Rectal smooth muscle tissue (tissue), 1 donor: Measurements from ENCODE around the gene SERPINI2.

Experiments
- H3K27ac ChIP-seq: one replicate; pipeline ENCODE4 v1.7.0; 2013; ENCODE audit warnings: low read depth, low read length, inconsistent platforms
- H3K27me3 ChIP-seq: one replicate; pipeline ENCODE4 v1.7.0; 2013; ENCODE audit warnings: low read length; ENCODE audit not compliant: control insufficient read depth, insufficient read depth
- H3K36me3 ChIP-seq: one replicate; pipeline ENCODE4 v1.7.0; 2013; ENCODE audit warnings: low read length; ENCODE audit not compliant: control insufficient read depth, insufficient read depth
- H3K4me1 ChIP-seq: one replicate; pipeline ENCODE4 v1.7.0; 2013; ENCODE audit warnings: low read length; ENCODE audit not compliant: control insufficient read depth, insufficient read depth
- H3K4me3 ChIP-seq: one replicate; pipeline ENCODE4 v1.7.0; 2013; ENCODE audit warnings: low read length
- H3K9ac ChIP-seq: one replicate; pipeline ENCODE4 v1.7.0; 2013; ENCODE audit warnings: low read length

SERPINI2 gene, protein sequence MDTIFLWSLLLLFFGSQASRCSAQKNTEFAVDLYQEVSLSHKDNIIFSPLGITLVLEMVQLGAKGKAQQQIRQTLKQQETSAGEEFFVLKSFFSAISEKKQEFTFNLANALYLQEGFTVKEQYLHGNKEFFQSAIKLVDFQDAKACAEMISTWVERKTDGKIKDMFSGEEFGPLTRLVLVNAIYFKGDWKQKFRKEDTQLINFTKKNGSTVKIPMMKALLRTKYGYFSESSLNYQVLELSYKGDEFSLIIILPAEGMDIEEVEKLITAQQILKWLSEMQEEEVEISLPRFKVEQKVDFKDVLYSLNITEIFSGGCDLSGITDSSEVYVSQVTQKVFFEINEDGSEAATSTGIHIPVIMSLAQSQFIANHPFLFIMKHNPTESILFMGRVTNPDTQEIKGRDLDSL

DNA sequence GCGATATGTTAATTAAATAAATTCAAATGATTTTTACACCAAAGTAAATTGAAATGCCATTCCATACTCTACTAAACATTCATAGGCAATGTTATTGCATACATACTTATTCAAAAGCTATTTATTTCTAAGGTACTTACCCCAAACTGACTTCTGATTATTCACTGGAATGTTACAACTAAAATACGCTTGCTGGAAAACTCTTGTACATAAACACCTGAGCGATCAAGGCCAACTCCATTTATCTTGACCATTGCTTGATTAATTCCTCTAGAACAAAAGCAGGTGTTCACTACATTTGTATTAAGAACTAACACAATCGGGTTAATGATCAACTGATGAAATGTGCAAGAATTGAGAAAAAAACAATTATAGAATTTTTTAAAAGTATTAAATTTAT lies at the start of gene SERPINI2:
Gene SERPINI2, minus strand, starts transcription at position 180 of the 400 bp plus-strand sequence. CDS start 2,208 bp downstream, outside the sequence.
- no peaks in the 10 kb centered on the region for H3K36me3 ChIP-seq
- no peak within 1 kb of the TSS for H3K4me3 ChIP-seq
- no peak within 1 kb of the TSS for H3K27ac ChIP-seq
- H3K9ac ChIP-seq = no peak within 1 kb of the TSS
- no peaks in the 10 kb centered on the region for H3K4me1 ChIP-seq
- H3K27me3 ChIP-seq = no peaks in the 10 kb centered on the region

DNA sequence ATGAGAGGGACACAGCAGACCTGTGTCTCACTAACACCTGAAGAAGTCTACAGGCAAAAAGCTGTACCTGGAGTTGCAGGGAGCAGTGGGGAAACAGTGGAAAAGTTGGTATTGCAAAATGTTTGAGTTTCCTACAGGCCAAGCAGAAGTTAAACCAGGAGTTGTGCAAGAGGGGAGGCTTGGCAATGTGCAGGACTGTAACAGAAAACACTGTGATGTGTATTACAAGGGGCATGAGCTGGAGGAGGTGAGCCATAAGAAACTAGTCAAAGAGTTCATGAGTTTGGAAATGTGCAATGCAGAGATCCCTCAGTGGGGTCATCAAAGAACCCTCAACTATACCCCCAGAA lies 47.1 kb upstream of the SERPINI2 start:
- H3K27ac ChIP-seq = no peak overlapping the region
- no peaks in the 10 kb centered on the region for H3K4me1 ChIP-seq
- H3K9ac ChIP-seq = no peak overlapping the region
- H3K27me3 ChIP-seq = no peaks in the 10 kb centered on the region
- no peak overlapping the region for H3K4me3 ChIP-seq
- H3K36me3 ChIP-seq = no peaks in the 10 kb centered on the region

DNA sequence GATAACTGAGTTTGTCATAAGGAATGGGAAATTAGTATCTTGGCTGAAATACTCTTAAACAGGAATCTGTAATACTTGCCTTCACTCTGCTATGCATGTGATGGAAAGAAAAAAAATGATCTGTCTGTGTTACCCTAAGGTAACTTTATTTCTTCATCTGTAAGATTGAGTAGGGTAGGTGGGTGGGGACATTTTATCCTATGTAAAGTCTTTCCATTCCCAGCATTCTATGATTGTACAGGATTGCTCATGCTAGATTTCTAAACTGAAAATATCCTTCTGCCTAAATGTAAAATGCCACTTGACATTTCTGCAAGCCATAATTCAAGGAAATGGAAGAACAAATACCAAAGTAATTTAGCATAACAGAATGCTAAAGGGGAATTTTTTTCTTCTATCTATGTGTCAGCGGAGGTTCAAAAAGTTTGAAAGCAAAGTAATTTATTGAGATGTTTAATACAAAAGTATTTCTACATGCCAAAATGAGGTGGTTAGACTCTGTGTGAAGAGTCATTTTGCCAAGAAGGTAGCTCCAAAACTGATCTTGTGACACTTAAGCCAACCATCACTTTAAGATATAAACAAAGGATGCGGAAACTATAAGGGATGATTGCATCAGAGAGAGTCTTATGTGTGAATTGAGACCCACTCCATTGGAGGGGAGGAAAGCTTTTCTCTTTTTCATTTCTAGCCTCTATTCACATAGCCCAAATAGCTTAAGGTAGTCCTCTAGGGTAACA lies 46.6 kb upstream of the SERPINI2 start:
- Histone ChIP-seq H3K4me1 (no peaks in the 10 kb centered on the region), H3K27me3 (no peaks in the 10 kb centered on the region), H3K36me3 (no peaks in the 10 kb centered on the region), H3K9ac (no peak overlapping the region), H3K4me3 (no peak overlapping the region), H3K27ac (no peak overlapping the region)

DNA sequence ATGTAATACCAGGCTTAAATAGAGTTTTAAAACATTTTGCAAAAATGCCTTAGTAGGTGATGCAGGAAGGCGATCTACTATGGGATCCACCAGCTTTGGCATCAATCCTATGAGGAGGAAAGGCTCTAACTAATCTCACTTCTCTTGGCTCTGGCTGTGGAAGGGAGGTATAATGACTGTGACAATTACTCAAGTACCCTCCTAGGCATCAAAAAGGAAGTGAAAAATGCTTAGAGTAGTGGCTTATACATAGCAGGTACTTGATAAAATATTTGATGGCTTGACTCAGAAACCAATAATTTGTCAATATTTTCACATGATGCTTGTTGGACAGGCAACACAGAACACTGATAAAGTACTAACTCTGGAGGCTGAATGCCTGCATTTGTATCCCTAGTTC lies 34.1 kb upstream of the SERPINI2 start:
- H3K27ac ChIP-seq = no peak overlapping the region
- no peak overlapping the region for H3K9ac ChIP-seq
- no peak overlapping the region for H3K4me3 ChIP-seq
- no peaks in the 10 kb centered on the region for H3K27me3 ChIP-seq
- no peaks in the 10 kb centered on the region for H3K4me1 ChIP-seq
- H3K36me3 ChIP-seq = no peaks in the 10 kb centered on the region

DNA sequence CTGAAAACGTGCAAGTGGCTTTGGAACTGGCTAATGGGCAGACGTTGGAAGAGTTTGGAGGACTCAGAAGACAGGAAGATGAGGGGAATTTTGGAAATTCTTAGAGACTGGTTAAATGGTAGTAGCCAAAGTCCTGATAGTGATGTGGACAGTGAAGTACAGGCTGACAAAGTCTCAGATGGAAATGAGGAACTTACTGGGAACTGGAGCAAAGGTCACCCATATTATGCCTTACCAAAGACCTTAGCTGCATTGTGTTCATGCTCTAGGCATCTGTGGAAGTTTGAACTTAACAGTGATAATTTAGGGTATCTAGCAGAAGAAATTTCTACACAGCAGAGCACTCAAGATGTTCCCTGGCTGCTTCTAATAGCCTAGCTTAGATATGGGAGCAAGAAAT lies 28.6 kb upstream of the SERPINI2 start:
- no peak overlapping the region for H3K4me3 ChIP-seq
- H3K27ac ChIP-seq = no peak overlapping the region
- no peaks in the 10 kb centered on the region for H3K4me1 ChIP-seq
- H3K9ac ChIP-seq = no peak overlapping the region
- no peaks in the 10 kb centered on the region for H3K36me3 ChIP-seq
- no peaks in the 10 kb centered on the region for H3K27me3 ChIP-seq

DNA sequence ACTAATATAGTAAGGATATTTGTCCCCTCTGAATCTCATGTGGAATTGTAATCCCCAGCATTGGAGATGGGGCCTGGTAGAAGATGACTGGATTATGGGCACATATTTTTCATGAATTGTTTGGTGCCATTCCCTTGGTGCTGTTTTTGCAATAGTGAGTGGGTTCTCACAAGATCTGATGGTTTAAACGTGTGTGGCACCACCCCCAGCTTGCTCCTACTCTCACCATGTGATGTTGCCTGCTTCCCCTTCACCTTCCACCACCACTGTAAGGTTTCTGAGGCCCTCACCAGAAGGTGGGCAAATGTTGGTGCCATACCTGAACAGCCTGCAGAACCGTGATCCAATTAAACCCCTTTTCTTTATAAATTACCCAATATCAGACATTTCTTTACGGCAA lies 28.1 kb upstream of the SERPINI2 start:
- no peak overlapping the region for H3K4me3 ChIP-seq

DNA sequence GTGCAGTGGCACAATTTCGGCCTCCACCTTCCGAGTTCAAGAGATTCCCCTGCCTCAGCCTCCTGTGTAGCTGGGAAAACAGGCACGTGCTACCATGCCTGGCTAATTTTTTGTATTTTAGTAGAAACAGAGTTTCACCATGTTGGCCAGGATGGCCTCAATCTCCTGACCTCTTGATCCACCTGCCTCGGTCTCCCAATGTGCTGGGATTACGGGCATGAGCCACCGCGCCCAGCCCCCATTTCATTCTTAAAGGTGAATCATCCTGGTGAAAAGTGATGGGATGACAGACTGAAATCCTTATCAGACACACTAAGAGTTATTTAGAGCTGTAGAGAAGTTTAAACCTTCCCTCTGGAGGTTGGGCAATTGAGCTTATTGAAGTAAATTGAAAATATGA lies 24.1 kb upstream of the SERPINI2 start:
- Histone ChIP-seq H3K27ac (no peak overlapping the region), H3K36me3 (no peaks in the 10 kb centered on the region), H3K27me3 (no peaks in the 10 kb centered on the region), H3K4me1 (no peaks in the 10 kb centered on the region), H3K4me3 (no peak overlapping the region), H3K9ac (no peak overlapping the region)

More for the DNA sequence above, 28.1 kb upstream of the SERPINI2 start:
- H3K4me1 ChIP-seq = no peaks in the 10 kb centered on the region
- H3K27ac ChIP-seq = no peak overlapping the region
- no peak overlapping the region for H3K9ac ChIP-seq
- no peaks in the 10 kb centered on the region for H3K36me3 ChIP-seq
- H3K27me3 ChIP-seq = no peaks in the 10 kb centered on the region

DNA sequence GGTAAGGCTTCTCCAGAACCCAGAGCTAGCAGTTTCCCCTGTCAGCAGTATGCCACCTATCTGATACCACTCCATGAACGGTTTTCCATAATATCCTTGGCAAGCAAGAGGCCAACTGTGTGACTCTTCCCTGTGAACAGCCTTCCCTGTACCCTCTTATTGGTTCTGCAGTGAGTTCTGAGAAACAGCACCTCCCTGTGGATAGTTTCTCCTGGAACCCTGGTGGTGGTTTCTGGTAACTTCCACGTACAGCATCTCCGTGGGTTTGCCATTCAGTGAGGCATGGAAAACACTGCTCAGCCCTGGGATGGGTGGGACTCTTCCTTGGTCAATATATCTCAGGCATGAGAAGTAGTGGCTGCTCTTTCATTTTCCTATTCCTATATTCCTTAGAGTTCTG lies 19.4 kb upstream of the SERPINI2 start:
- Histone ChIP-seq H3K4me1 (no peaks in the 10 kb centered on the region), H3K9ac (no peak overlapping the region), H3K27ac (no peak overlapping the region), H3K36me3 (no peaks in the 10 kb centered on the region), H3K4me3 (no peak overlapping the region), H3K27me3 (no peaks in the 10 kb centered on the region)

DNA sequence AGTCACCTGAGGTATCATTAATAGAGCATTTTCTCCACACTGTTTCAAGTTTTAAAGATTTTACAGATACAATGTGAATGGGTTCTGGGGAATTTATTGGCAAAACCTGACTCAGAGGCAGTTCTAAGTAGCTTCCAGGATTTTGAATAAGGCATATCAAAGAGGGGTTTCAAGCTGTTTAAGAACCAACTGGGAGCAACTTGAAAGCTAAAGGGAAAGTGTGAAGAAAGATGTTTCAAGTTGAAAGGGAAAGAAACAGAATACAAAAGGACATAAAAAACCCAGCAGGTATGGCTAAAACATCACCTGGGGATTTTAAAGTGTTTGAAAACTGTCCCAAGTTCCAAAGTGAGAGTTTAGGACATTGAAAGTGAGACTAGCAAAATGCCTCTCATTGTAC lies 17.8 kb upstream of the SERPINI2 start:
- Histone ChIP-seq H3K4me3 (no peak overlapping the region), H3K27me3 (no peaks in the 10 kb centered on the region), H3K36me3 (no peaks in the 10 kb centered on the region), H3K9ac (no peak overlapping the region), H3K4me1 (no peaks in the 10 kb centered on the region), H3K27ac (no peak overlapping the region)

DNA sequence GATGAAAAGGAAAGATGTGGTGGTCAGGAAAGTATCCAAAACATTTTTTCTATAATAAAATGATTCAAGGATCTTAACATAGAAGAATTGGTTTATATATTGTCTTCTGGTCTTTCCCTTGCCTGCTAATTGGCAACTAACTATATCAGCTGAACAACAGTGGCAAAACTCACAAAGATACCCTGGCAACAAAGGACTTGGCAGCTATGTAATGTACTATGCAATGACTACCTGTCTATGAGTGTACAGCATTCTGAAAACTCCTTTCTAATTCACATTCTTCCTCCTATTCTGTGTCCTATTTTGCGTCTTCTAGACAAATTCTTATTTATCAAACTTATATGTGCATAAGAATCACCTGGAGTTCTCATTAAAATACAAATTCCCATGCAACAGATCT lies 15.7 kb upstream of the SERPINI2 start:
- H3K4me3 ChIP-seq = no peak overlapping the region

DNA sequence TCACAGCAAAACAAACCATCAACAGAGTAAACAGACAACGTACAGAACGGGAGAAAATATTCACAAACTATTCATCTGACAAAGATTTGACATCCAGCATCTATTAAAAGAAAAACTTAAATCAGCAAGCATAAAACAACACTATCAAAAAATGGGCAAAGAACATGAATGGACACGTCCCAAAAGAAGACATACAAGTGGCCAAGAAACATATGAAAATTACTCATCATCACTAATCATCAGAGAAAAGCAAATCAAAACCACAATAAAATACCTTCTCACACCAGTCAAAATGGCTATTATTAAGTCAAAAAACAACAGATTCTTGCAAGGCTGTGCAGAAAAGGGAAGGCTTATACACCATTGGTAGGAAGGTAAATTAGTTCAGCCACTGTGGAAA lies 13.7 kb upstream of the SERPINI2 start:
- Histone ChIP-seq H3K4me3 (no peak overlapping the region), H3K27ac (no peak overlapping the region)

More for the DNA sequence above, 15.7 kb upstream of the SERPINI2 start:
- Histone ChIP-seq H3K27me3 (no peaks in the 10 kb centered on the region), H3K27ac (no peak overlapping the region), H3K9ac (no peak overlapping the region), H3K36me3 (no peaks in the 10 kb centered on the region), H3K4me1 (no peaks in the 10 kb centered on the region)

DNA sequence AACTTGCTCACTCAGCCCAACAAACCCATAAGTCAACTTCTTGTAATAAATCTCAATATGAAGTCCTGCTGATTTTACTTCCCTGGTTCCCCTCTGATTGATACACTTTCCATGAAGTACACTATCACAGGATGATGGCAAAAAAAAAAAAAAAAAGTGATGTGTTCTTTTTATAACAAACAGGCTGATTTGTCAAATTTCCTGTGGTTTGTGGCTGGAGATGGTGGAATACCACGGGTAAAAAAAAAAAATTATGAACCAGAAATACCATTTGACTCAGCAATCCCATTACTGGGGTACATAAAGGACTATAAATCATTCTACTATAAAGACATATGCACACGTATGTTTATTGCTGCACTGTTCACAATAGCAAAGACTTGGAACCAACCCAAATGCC lies 10.7 kb upstream of the SERPINI2 start:
- H3K36me3 ChIP-seq = no peaks in the 10 kb centered on the region
- no peaks in the 10 kb centered on the region for H3K27me3 ChIP-seq
- no peak overlapping the region for H3K4me3 ChIP-seq
- H3K9ac ChIP-seq = no peak overlapping the region
- H3K27ac ChIP-seq = no peak overlapping the region
- no peaks in the 10 kb centered on the region for H3K4me1 ChIP-seq

More for the DNA sequence above, 13.7 kb upstream of the SERPINI2 start:
- no peak overlapping the region for H3K9ac ChIP-seq
- no peaks in the 10 kb centered on the region for H3K27me3 ChIP-seq
- no peaks in the 10 kb centered on the region for H3K36me3 ChIP-seq
- no peaks in the 10 kb centered on the region for H3K4me1 ChIP-seq
